Stimulated activated CD4-positive, alpha-beta T cell treated with anti-CD3 and anti-CD28 coated beads, TNF-alpha, amount 100 ng/mL, for 48 hours (primary cell): Measurements from ENCODE around the gene SFRP2.

Experiments
- DNase-seq, 3 donors: peaks; one replicate each; pipeline ENCODE4 v3.0.0-alpha.2; 2020; ENCODE audit warnings: low read depth in 3 of 3

Gene SFRP2, protein sequence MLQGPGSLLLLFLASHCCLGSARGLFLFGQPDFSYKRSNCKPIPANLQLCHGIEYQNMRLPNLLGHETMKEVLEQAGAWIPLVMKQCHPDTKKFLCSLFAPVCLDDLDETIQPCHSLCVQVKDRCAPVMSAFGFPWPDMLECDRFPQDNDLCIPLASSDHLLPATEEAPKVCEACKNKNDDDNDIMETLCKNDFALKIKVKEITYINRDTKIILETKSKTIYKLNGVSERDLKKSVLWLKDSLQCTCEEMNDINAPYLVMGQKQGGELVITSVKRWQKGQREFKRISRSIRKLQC

DNA sequence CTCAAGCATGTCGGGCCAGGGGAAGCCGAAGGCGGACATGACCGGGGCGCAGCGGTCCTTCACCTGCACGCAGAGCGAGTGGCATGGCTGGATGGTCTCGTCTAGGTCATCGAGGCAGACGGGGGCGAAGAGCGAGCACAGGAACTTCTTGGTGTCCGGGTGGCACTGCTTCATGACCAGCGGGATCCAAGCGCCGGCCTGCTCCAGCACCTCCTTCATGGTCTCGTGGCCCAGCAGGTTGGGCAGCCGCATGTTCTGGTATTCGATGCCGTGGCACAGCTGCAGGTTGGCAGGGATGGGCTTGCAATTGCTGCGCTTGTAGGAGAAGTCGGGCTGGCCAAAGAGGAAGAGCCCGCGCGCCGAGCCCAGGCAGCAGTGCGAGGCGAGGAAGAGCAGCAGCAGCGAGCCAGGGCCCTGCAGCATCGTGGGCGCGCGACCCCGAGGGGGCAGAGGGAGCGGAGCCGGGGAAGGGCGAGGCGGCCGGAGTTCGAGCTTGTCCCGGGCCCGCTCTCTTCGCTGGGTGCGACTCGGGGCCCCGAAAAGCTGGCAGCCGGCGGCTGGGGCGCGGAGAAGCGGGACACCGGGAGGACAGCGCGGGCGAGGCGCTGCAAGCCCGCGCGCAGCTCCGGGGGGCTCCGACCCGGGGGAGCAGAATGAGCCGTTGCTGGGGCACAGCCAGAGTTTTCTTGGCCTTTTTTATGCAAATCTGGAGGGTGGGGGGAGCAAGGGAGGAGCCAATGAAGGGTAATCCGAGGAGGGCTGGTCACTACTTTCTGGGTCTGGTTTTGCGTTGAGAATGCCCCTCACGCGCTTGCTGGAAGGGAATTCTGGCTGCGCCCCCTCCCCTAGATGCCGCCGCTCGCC lies at the start of gene SFRP2:
TSS of gene SFRP2 (minus strand) at position 671 of the 864 bp plus-strand sequence. CDS start at position 423, 248 bp downstream.
- DNase-seq = no peak

DNA sequence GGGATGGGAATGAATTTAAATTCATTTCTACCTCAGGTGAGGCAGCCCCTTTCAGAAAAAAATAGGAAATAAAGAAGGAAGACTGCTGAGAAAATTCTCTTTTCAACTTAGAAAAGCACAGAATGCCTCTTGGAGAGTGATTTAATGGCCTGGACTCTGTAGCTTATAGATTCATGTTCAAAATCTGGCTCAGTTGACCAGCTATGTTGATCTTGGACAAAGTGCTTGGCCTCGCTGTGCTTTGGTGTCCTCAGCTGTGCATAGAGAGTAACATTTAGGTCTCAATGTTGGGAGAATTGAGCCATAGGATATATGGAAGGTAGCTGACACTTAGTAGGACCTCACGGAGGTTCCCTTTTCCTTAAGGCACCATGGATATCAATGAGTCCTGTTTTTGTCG lies 49.7 kb upstream of the SFRP2 start:
- no peak for DNase-seq

DNA sequence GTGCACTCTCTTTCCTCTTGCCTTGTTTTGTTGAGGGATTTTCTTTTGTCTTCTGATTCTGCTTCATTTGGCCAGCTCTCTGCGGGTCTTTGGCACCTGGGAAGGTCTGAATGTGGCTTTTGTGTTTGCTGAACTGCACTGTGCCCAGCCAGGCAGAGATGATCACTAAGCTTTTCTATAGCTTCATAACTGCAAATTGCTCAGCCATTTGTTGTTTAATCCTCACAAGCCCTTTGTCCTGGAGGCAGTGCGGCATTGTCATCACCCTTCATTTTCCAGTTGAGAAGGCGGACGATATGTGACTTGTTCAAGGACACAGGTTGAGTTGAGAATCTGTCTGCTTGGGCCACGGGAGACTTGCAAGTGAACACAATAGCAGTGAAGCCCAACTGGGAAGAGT lies 46.0 kb upstream of the SFRP2 start:
- no peak for DNase-seq

- no peak for DNase-seq
These were observed 43.9 kb upstream of the SFRP2 start for GRCh38 chr4:153832720-153833287.

DNA sequence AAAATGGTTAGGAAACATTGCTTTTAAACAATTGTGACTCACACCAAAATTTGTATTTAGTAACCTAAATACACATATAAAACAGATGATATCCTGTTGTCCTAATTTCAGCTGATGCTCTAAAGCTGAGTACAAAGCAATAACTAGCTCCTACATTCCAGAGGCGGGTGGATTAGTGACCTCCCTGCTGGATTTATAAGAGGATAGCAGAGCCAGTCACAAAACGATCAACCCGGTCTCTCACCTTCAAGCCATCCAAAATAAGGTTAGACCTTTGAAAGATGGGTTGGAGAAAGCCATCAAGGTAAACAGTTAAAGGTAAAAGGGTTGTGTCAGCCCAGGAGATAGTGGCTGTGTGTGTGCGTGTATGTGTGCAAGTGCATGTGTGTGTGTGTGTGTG lies 43.2 kb upstream of the SFRP2 start:
- no peak for DNase-seq

GRCh38 chr4:153831245-153831644 lies 42.4 kb upstream of the SFRP2 start:
- DNase-seq = no peak

DNA sequence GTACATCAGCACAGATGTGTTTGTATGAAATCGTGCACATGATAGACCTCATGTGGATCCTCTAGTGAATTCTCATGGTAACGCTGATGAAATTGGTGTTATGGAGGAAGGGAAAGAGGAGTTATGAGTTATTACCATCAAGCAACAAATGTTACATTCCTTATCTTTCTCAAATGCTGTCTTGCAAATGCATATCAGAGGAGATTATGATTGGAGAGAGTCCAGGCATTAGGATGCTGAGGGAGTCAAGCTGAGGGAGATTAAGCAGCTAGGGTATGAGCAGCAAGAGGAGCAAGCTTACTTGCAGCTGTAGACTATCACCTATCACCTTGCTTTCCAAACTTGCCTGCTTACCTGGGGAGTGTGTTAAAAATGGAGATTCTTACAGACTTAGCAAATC lies 36.8 kb upstream of the SFRP2 start:
- DNase-seq = no peak

GRCh38 chr4:153825126-153825525 lies 36.2 kb upstream of the SFRP2 start:
- DNase-seq = no peak

- DNase-seq = no peak
These were observed 35.6 kb upstream of the SFRP2 start for GRCh38 chr4:153824501-153824900.

GRCh38 chr4:153823483-153823882 lies 34.6 kb upstream of the SFRP2 start:
- no peak for DNase-seq

DNA sequence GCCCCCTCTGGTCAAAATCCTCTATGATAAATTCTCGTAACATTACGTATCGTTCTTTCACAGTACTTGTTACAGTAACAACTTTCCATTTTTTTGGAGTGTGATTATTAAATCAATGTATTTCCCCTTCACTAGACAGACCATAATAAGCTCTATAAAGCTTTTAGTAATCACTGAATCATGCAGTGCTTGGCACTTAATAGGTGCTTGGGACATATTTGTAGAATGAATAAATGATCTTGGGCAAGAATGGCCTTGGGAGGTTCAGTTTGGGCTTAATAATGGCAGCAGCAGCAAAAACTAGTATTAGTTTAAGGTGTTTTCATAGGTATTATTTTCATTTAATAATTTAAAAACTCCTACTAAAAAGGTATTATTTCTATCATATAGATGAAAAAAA lies 33.4 kb upstream of the SFRP2 start:
- no peak for DNase-seq

DNA sequence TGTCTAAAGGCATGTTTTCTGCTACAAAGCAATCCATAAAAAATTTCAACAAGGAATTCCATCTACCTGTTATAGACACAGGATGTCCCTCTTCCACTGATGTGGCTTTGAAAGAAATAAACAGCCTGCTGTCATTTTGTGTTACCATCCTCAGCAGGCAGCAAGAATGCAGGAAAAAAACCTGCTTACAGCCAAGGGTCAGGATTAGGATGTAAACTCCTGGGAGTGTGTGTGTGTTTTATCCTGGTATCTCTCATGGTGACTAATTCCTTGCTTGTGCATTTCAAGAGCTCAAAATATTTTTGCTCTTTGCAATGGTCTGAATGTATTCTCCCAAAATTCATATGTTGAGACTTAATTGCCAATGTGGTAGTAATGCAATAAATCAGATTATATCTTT lies 28.6 kb upstream of the SFRP2 start:
- DNase-seq = no peak

DNA sequence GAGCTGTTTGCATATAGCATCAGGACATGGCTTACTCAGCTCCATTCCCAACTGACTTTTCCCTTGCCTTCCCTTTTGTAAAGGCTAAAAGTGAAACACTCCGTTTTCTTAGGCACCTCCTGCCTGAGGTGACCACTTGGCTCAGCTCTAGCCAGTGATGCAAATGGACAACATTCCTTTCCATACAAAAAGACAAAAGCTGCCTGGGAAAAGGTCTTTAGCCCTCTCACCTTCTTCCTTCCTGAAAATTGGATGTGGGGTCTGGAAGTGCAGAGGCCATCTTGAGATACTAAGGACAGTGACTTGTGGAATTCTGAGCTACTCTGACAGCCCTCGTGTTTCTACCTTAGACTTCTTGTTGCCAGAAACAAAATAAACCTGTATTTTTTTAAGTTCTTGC lies 27.7 kb upstream of the SFRP2 start:
- no peak for DNase-seq

DNA sequence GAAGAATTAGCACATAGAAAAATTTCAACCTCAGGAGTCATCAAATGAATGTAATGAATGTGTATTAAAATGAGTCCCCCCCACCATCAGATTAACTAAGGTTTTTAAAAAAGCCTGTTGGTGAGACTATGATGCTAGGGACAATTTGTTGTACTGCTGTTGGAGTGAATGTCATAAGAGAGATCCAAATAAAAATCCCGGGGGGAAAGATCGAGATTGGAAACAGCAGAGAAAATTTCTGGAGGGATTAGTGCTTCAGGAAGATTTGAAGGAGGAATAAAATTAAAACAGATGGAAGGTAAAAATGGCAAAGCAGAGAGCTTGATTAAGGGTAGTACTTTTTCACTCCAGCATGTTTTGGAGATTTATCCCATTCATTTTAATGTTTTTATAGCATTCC lies 25.9 kb upstream of the SFRP2 start:
- no peak for DNase-seq

DNA sequence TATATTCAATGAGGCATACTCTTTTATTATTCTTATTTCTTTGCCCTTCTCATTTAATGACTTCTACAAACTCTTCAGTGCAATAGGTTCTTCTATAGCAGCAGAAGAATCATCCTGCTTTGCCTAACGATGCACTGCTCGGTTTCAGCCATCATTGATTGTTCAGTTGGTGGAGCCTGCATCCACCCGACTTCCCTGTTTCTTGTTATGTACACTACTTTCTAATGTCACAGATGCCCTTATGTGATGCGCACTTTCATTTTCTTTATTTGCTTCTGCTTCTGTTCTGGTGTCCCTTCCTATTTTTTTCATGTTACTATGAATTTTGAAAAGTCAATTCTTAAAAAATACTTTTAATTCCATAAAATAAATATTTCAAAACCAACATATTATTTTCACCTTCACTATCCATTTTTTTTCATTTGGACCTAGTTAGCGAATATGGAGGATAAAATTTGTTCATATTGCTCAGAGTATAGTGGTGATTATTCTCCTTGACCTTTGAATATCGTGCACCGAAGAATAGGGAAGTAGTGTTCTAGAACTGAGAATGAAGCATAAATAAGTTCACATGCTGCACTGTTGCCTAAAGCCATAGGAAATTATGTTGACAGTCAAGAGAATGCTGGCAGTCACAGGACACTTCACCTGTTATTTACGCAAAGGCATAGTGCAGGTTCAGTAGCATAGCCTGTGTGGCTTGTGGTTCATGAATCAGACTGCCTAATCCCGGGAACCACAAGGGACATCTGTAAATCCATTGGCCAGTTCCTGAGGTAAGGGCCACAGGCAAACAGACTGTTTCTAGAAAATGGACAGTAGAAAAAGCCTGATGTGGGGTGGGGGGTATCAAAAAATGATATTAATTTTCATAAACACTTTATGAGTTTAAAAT lies 21.3 kb upstream of the SFRP2 start:
- no peak for DNase-seq

DNA sequence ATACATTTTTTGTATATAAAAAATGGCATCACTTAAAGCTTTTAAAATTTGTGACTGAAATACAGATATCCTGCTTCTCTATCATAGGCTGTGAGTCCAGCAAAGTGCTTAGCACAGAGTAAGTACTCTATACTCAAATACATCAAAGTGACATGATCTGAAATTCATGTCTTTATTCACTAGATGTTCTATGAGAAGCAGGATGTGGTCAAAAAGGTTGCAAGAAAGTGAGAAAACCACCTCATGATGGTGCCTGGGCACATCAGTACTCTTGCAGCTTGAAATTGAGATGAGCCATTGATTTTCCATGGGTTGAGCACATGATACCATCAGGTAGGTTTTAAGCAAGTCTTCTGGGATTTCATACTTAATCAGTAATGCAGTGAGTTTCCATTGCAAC lies 20.4 kb upstream of the SFRP2 start:
- peak in 1 of 3 donors; percentile 33 for DNase-seq

- DNase-seq = no peak
These were observed 19.3 kb upstream of the SFRP2 start for GRCh38 chr4:153808175-153808574.

- DNase-seq = no peak
These were observed 17.2 kb upstream of the SFRP2 start for GRCh38 chr4:153806073-153806472.

DNA sequence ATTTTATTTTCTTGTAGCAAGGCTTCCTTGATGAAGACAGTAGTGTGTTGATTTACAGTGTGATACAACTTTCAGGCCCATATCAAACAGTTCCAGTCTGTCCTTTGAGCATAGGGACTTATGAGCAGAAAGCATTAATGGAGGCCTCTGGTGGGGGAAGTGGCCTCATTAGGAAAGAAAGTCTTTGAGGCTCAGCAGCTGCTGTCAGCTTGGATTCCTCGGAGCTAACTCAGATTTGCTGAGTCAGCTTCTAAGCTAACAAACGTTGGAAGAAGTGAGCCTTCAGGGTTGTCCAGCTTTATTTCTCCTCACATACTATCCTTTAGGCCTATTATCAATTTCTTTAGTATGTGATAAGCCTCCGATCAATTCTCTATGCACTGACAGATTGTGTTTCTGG lies 15.8 kb upstream of the SFRP2 start:
- DNase-seq = no peak

DNA sequence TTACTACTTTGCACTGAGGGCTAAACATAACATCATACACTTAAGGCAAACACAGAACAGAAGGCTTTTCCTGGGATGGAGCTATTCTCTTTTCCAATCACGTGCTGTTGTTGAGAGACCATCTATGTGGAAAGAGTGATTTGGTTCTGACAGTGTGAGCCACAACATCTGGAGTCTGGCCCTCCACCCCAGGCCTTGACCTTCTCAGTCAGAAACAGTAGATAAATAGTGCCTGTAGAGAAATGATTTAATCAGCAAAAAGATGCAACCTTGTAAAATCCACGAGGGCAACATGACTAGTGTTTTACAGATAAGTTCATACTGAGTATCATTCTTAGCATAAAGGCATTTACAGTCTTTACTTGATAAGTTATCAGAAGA lies 10.8 kb upstream of the SFRP2 start:
- no peak for DNase-seq

- no peak for DNase-seq
These were observed 10.2 kb upstream of the SFRP2 start for GRCh38 chr4:153798901-153799693.
